Measurements from ENCODE around the gene FTO.

DNA sequence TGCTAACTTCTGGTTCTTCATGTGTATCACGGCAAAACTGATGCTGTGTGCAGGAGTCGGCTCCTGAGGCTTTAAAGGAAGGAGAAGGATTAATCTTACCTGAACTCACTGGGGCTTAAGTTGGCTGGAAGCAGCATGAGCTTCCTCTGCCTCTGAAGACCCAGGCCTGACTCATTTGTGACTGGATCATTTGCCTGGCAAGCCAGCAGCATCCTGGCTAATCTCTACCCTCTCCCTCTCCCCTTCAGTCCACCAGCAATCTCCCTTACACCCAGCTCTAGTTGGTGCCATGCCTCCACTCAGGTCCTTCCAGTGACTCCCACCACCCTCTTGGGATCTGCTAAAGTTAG, 432.3 kb downstream of the FTO start:
- TF ChIP-seq, protein P1, sequence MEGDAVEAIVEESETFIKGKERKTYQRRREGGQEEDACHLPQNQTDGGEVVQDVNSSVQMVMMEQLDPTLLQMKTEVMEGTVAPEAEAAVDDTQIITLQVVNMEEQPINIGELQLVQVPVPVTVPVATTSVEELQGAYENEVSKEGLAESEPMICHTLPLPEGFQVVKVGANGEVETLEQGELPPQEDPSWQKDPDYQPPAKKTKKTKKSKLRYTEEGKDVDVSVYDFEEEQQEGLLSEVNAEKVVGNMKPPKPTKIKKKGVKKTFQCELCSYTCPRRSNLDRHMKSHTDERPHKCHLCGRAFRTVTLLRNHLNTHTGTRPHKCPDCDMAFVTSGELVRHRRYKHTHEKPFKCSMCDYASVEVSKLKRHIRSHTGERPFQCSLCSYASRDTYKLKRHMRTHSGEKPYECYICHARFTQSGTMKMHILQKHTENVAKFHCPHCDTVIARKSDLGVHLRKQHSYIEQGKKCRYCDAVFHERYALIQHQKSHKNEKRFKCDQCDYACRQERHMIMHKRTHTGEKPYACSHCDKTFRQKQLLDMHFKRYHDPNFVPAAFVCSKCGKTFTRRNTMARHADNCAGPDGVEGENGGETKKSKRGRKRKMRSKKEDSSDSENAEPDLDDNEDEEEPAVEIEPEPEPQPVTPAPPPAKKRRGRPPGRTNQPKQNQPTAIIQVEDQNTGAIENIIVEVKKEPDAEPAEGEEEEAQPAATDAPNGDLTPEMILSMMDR (IDR thresholded peaks at IDR 0.05), result no peak
- TF ChIP-seq EZH2 (IDR thresholded peaks at IDR 0.05) (no peak), EZH2phosphoT487 (IDR thresholded peaks at IDR 0.05) (no peak)
